Ureter (tissue), 1 donor: ENCODE data around the gene PWWP2B. TPM values are rescaled to one million over a fixed set of nuclear protein-coding genes. Genes with fewer than 3 reads are reported as not detected.
"Not testable (repeated sequence)": the region's sequence is repeated elsewhere in the genome, so short reads cannot be mapped to it uniquely, and the experiment has no call there.

Source experiments
- DNase-seq: peaks from one replicate; pipeline ENCODE4 v3.0.0-alpha.2; 2020; ENCODE audit warnings: low spot score
- total RNA-seq: library from RNA; stranded (reverse); gene quantifications from one replicate; pipeline ENCODE4 v1.2.4, GENCODE V29; 2023
- donor health status: DM: yes; HTN: yes; CAD: no.

Gene PWWP2B
- total RNA-seq, 1 donor from 2014 or later, result 46.0 TPM

DNA sequence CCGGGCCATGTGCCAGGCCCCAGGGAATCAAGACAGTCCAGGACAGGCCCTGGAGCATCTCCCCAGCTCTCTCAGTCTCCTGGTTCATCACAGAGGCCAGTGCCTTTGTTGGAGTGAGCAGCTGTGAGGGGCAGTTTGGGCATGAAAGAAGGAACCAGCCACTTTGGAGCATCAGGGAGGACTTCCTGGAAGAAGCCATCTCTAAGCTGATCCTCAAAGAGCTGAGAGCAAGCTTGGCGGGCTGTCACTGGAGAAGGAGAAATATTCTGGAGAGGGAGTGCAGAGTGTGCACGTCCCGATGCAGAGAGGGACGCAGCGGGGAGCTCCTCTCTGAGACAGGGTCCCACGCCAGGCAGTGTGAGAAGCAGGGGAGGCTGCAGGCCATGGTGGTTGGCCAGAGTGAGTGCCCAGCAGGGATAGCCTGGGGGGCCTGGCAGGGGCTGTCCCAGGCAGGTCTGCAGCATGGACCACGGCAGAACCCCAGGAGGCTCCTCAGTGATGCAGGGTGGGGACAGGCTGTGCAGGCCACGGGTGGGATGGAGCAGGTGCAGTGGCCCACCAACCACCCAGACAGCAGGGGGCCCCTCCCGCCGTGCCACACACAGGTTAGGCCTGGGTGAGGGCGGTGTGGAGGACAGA is 34.7 kb downstream of the PWWP2B start:
- no peak for DNase-seq

DNA sequence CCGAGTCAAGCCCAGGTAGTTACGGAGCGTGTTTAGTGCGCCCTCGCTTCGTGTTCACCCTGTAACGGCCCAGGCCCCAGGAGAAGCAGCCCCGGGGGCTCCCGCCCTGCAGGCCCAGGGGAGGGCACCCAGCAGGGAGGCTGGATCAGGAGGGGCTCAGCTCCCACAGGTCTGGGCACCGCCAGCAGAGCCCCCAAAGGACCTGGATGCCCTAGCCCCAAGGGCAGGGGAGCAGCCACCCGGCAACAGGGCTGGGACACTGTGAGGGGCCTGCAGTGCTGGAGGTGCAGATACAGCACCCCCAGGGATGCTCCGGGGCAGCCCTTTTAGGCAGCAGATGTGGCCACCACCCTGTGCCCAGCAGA is 35.2 kb downstream of the PWWP2B start:
- no peak for DNase-seq

DNA sequence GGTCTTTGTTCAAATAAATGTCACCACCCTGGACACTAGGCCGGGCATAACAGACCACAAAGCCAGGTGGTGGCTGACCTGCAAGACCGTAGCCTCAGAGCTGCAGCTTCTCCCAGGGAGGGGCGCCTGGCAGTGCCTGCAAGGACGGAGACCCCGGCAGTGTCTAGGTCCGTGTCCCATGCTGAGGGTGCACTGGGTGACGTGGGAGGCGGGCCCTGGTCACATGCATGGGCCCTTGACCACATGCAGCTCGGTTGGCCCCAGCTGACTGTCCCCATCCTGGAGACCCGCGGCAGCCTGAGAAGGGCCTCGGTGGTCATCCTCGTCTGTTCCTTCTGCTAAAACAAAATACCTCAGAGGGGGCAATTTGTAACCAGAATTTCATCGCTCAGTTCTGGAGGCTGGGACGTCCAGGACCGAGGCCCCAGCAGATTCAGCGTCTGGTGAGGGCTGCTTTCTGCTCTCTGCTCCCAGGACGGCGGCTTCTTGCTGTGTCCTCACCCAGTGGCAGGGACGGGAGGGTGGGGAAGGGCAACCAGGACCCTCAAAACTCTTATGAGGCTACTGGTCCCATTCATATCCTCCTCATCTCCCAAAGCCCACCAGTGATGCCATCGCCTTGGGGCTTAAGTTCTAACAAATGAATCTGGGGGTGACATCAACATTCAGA is 36.8 kb downstream of the PWWP2B start:
- DNase-seq, result no peak

DNA sequence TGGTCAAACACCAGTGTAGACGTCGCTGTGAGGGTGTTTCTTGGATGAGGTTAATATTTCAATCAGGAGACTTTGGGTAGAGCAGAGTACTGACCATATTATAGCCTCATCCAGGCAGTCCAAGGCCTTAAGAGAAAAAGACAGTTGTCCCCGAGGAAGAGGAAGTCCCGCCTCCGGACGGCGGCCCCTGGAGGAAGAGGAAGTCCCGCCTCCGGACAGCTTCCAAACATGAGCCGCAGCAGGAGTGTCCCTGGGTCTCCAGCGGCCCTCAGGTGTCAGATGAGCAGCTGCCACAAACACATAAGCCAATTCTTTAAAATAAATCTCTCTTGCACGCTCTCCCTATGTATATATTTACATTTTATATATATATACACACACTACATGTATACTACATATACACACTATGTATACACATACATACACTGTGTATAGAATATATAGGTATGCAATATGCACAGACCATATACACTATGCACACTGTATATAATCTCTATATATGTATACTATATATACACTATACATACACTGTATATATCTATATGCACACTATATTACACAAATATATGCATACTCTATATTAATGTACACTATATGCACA is 37.5 kb downstream of the PWWP2B start:
- no peak for DNase-seq

DNA sequence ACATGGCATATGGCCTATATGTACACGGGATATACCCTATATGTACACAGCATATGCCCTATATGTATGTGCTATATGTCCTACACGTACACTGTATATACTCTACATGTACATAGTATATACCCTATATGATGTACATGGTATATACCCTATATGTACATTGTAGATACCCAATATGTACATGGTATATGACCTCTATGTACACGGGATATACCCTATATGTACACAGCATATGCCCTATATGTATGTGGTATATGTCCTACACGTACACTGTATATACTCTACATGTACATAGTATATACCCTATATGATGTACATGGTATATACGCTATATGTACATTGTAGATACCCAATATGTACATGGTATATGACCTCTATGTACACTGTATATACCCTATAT is 38.3 kb downstream of the PWWP2B start:
- DNase-seq, result not testable (repeated sequence)

DNA sequence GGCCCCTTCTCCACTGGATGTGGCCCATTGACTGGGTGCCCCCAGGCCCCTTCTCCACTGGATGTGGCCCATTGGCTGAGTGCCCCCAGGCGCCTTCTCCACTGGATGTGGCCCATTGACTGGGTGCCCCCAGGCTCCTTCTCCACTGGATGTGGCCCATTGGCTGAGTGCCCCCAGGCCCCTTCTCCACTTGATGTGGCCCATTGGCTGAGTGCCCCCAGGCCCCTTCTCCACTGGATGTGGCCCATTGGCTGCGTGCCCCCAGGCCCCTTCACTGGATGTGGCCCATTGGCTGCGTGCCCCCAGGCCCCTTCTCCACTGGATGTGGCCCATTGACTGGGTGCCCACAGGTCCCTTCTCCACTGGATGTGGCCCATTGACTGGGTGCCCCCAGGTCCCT is 39.1 kb downstream of the PWWP2B start:
- not testable (repeated sequence) for DNase-seq

DNA sequence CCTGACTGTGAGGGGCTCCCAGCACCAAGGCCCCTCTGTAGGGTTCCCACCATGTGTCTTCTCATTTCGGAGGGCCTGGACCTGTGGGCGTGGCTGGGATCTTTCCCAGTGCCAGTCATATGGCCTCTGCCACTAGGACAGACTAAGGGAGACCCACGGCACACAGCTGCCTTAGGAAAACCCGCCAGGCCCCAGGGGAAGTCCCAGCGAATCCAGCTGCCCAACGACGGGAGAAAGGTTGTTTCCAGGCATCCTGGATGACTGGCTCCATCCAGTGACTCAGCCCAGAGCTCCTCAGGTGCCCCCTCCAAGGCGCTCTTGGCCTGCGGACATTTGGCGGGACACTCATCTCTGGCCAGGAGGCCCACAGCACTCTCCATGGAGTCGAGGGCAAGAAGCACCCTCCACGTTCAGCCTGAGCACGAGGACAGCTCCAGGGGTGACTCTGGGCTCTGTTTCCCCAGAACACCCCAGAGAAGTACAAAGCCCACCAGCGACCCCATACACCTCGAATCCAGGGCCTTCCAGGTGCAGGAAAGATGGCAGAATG is 39.9 kb downstream of the PWWP2B start:
- DNase-seq, result no peak

DNA sequence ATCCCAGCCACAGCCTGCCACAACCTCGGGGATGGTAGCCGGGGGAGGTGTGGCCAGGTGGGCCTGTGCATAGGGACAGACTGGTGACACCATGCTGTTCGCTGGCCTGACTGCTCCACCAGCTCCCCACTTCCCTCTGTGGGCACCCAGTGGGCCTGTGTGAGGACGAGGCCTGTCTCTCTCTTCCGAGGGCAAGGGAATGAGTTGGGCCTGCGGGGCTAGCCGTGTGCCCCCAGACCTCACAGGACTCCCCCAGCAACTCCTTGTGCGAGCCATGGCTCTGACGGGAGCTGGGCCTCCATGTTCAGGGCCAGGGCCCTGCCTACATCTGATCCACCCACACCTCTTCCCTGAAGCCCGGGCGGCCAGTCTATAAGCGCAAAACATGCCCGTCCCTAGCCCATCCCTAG is 40.5 kb downstream of the PWWP2B start:
- no peak for DNase-seq

DNA sequence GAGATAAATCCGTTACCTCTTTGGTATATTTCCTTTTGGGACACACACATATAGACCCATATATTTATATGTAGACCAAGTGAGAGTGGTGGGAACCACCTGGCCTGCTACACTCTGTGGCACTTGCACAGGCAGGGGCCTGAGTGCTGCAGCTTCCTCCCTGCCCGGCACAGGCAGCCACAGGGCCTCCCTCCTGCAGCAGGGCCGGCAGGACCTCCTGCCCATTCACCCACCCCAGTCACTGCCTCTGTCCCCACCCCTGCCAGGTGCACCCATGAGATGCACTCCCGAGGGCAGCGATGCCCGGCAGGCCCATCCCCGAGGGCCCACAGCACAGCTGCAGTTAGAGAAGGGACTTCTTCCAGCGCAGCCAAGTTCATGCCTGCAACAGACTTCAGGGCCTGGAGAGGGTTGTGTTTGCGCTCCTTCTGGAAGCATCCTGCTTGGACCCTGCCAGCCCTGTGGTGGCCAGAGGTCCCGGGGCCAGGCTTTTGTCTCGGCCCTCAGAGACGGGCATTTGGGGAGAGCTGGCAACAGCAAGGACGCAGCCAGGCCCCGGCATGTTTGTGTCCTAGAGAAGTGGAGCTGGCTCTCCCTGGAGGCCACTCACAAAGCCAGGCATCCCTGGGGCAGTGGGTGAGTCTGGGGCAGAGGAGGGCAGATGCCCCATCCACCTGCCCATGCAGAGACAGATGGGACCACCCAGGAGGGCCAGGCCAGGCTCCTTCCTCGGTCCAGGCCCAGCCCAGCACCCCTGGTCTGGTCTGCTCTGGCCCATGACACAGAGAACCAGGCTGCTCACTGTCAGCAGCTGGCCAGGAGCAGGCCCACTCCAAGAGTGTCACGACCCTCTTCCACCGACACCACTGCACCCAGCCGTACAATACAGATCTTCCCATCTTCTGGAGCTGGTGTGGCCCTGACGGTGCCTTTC is 41.4 kb downstream of the PWWP2B start:
- no peak for DNase-seq

DNA sequence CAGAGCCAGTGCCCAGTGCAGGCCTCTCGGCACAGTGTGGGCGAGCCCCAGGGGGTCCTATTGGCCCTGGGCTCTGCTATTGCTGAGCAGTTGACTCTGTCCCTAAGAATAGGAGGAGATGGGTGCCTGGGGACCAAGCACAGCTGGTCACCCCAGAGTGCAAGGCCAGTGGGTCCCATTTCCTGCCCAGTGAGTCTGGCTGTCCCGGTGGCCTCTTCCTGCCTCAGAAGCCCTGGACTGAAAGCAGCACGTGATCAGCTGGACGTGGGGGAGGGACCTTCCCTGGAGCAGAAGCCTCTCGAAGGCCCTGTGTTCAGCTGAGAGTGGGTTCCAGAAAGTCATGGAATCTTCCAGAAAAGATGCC is 42.0 kb downstream of the PWWP2B start:
- DNase-seq, result no peak

DNA sequence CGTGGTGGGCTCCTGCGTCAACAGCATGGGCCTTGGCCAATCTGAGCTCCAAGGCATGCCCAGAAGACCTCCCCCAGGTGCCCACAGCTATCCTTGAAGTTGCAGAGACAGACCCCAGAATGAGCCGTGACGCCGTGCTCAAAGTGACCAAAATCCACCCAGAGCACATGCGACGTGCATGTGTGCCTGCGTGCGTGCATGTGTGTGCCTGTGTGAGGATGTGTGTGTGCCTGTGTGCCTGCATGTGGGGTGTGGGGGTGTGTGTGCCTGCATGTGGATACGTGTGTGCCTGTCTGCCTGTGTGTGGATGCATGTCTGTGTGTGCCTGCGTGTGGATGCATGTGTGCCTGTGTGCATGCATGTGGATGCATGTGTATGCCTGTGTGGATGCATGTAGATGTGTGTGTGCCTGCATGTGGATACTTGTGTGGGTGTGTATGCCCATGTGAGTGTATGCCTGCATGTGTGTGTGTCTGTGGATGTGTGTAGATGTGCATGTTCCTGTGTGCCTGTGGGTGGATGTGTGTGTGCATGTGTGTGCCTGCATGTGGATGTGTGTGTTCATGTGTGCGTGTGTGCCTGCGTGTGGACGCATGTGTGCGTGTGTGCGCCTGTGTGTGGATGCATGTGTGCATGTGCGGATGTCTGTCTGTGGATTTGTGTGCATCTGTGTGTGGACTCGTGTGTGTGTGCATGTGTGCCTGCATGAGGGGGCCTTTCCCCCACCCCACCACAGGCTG is 42.6 kb downstream of the PWWP2B start:
- no peak for DNase-seq

DNA sequence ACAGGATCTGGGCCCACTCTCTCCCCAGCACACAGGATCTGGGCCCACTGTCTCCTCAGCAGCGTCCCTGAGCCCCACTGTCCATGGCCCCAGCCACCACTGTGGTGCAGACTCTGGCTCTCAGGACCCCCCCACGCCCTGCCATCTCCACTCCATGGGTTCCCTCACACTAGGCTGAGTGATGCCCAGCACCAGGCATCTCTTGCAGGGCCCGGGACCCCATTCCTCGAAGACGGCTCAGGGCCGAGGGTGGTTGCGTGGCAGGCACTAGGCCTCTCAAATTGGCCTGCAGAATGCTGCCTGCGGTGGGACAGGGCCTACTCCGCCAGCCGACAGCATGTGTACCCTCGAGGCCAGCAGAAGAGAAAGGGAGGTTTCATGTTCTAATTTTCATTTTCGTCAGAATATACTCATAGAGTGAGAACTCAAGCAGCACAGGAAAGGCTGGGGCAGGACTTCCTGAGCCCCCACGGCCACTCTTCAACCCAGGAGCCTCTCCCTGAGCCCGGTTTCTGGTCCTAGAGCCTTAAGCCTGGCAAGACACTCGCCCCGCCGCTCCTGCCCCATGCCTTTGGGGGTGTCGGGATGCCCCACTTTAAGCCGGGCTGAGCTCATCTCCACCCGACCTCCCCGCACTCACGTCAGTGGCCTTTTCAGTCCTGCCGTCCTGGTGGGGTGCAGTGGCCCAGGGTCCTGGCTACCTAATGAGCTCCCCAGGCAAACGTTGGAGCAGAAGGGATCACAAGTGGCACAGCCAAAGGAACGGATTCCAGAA is 44.0 kb downstream of the PWWP2B start:
- no peak for DNase-seq

DNA sequence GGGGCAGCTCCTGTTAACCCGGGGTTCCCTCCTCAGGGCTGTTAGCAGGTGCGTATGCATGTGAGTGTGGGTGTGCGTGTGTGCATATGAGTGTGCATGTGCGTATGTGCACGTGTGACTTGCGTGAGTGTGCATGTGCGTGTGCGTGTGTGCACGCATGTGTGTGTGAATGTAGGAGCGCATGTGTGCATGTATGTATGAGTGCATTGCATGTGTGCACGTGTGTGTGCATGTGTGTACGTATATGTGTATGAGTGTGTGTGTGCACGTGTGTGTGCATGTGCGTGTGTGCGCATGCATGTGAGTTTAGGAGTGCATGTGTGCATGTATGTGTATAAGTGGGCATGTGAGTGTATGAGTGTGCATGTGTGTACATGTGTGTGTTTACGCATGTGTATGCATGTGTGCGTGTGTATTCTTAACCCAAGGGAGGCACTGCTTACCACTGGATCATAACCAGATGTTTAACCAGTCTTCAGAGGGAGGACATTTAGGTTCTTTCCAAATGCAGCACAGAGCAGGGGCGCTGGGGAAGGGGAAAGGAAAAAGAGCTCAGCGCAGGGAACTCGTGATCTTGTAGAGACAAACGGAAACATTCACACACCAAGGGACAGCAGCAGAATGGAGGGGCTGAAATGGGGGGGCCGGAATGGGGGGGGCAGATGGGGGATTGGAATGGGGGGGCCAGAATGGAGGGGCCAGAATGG is 45.0 kb downstream of the PWWP2B start:
- no peak for DNase-seq

DNA sequence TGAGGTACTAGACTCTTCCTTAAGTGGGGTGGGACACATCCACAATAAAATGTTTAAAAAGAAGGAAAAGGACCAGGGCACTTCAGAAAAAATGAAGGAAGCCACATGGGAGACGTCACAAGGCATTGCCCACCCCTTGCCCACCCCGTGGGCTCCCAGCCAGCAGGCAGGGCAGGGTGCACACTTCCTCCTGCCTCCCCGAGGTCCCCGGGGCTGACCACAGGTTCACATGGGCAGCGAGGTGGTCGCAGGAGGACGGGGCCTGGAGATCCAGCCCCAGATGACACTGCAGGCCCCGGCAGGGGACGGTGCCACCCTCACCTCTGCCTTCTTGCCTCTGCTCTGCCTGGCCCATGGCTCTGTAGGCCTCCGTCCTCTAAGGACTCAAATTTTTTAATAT is 45.6 kb downstream of the PWWP2B start:
- no peak for DNase-seq

DNA sequence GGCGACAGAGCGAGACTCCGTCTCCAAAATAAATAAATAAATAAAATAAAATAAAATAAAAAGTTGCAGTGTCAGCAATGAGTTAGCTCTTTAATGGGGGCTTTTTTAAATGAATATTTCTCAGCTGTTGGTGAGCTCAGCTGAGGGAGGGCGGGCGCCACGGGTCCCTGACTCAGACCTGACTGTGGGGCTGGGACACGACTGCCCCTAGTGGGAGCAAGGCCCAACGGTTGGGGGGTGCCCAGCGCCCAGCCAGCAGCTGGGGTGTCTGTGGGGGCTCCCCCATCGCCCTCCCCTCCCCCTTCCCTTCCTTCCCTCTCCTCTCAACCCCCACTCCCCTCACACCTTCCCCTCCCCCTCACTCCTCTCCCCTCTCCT is 46.6 kb downstream of the PWWP2B start:
- no peak for DNase-seq

DNA sequence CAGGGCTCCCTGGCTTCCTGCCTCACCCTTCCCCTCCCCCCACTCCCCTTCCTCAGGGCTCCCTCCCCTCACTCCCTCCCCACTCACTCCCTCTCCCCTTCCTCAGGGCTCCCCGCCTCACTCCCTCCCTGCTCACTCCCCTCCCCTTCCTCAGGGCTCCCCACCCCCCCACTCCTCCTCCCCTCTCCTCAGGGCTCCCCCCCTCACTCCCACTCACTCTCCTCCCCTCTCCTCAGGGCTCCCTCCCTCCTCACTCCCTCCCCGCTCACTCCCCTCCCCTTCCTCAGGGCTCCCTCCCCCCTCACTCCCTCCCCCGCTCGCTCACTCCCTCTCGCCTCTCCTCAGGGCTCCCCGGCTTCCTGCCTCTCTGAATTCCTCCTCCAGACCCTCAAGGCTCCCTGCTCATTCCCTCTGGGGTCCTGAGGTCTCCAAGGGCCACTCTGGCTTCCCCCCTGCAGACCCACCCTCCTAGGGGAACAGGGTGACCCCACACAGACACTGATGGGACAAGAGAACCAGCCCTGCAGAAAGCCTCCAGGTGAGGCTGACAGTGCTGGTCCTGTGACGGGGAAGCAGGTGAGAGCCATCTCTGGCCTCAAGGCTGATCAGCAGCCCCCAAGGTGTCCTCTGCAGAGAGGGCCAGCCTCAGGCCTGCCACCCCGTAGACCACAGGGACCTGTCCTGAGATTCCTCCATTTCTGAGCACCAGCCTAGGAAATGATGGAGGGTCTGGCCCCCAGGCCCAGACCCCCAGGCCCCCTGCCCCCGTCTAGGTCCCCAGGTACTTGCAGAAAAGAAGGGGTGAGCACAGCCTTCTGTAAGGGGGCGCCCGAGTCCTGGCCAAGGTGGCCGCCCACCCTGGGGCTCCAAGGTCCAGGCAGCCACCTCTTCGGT is 47.2 kb downstream of the PWWP2B start:
- DNase-seq, result no peak

DNA sequence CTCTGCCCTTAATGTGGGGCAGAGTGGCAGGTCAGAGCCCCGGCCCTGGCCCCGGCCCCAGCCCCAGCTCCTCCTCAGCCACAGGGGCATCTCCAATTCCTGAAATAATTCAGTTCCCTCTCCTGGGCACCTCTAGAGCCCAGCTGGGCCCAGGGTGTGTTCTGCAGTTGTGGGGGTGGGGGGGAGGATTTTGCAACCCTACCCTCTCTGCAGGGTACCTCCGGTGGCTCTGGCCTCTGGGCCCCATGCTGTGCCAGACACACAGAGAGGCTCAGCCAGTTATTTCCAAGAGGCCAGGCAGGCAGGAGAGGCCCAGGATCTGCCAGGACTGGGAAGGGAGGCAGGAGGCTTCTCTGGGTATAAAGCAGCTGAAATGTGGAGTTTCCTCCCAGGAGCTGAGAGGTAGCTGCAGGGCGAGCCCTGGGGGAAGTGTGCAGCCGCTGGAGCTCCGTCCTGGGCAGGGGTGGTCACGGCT is 47.9 kb downstream of the PWWP2B start:
- DNase-seq, result no peak

DNA sequence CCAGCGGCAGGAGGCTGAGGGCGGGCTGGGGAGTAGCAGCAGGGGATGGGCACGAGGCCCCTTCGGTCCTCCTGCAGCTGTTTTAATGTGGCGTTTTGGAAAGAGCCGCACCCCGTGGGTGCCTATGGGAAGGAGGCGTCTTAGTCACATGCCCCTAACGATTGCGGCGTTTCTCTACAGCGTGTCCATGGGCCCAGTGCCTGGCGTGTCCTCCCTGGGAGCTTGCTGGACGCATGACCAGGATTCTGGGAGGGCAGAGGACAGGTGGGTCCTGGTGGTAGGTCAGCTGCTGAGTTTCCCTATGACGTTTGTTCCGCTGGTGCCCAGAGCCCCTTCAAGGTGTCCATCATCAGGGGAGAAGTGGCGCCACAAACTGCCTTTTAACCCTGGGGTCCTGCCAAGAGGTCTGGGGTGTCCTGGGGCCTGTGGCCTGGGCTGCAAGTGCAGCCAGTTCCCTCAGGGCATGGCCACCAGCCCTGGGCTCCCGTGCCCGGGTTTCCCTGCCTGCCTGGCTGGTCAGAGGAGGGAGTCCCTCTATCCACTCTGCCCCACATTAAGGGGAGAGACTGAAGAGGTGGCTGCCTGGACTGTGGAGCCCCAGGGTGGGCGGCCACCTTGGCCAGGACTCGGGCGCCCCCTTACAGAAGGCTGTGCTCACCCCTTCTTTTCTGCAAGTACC is 48.7 kb downstream of the PWWP2B start:
- DNase-seq, result no peak
